Stimulated activated CD8-positive, alpha-beta memory T cell treated with anti-CD3 and anti-CD28 coated beads, Interleukin-12 subunit alpha, Interleukin-12 subunit beta, amount 100 ng/mL, for 24 hours (primary cell): Measurements from ENCODE around the gene HBZ.
"Not testable (repeated sequence)": the region's sequence is repeated elsewhere in the genome, so short reads cannot be mapped to it uniquely, and the experiment has no call there.

ENCODE experiments used
- DNase-seq: peaks from one replicate; pipeline ENCODE4 v3.0.0-alpha.2; 2020; ENCODE audit errors: extremely low read depth

The HBZ gene

DNA sequence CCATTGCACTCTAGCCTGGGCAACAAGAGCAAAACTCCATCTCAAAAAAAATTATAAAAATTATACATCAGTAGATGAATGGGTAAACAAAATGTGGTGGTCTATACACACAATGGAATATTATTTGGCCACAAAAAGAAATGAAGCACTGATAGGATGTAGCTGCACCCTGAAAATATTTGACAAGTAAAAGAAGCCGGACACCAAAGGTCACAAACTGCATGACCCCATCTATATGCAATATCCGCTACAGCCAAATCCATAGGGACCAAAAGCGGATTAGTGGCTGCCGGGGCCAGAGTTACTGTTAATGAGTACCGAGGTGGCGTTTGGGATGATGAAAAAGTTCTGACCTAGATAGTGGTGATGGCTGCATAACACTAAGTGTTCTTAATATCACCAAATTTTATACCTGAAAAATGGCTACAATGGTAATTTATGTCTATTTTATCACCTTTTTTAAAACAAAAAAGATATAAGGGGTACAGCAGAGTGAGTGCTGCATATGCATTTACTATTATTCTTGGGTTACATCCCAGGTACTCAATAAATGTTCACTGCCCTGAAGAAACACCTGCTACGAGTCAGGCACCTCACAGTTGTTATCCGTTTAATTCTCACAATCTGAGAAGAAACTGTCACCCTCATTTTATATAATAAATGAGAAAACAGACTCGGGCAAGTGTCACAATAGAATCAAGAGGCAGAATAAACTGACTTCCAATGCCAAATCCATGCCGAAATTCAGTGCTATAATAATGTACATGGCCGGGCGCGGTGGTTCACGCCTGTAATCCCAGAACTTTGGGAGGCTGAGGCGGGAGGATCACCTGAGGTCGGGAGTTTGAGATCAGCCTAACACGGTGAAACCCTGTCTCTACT lies 27.0 kb downstream of the HBZ start:
- DNase-seq: no peak

GRCh38 chr16:180101-180675 lies 27.7 kb downstream of the HBZ start, which contains the start of gene HBQ1:
Gene HBQ1, plus strand, starts transcription at chr16:180459. Its CDS starts 28 bp downstream, at chr16:180487.
- no peak for DNase-seq

DNA sequence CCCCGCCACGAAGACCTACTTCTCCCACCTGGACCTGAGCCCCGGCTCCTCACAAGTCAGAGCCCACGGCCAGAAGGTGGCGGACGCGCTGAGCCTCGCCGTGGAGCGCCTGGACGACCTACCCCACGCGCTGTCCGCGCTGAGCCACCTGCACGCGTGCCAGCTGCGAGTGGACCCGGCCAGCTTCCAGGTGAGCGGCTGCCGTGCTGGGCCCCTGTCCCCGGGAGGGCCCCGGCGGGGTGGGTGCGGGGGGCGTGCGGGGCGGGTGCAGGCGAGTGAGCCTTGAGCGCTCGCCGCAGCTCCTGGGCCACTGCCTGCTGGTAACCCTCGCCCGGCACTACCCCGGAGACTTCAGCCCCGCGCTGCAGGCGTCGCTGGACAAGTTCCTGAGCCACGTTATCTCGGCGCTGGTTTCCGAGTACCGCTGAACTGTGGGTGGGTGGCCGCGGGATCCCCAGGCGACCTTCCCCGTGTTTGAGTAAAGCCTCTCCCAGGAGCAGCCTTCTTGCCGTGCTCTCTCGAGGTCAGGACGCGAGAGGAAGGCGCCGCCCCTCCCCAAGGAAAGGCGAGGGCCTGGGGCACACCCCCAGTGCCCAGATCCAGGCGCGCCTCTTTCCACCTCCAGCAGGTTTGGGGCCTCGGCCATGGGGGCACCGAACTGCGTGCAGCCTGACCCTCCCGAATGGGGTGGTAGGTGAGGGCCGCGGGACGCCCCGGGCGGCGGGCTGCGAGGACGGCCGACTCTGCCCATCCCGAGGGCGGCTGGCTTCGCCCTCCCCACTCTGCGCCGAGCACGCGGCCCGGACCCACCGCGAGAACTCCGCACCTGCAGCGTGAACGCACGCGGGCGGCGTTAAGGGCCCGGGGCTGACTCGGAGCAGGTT lies 28.5 kb downstream of the HBZ start:
- DNase-seq: no peak

DNA sequence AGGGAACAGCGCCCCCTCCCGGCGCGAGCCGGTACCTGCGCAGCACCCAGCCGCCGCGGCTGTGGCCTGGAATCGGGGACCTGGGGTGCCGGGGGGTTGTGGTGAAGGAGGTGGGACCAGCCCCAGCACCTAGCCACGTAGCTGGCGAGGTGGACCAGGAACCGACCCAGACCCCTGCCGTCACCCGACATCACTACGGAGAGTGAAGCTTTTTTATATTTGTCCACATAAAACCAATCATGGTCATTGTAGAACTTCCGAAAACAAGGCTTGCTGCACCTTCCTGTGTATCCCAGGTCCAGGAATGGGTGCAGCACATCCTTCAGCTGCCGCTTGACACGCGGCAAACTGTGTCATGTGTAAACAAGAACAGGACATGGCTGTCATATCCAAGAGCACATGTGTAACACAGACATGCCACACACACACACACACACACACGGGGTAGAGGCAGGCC lies 29.1 kb downstream of the HBZ start:
- peak; percentile 57 for DNase-seq

- no peak for DNase-seq
Measured at GRCh38 chr16:183005-183404, 30.6 kb downstream of the HBZ start.

- no peak for DNase-seq
Measured at GRCh38 chr16:185213-185612, 32.8 kb downstream of the HBZ start.

GRCh38 chr16:185691-186090 lies 33.2 kb downstream of the HBZ start:
- DNase-seq: no peak

DNA sequence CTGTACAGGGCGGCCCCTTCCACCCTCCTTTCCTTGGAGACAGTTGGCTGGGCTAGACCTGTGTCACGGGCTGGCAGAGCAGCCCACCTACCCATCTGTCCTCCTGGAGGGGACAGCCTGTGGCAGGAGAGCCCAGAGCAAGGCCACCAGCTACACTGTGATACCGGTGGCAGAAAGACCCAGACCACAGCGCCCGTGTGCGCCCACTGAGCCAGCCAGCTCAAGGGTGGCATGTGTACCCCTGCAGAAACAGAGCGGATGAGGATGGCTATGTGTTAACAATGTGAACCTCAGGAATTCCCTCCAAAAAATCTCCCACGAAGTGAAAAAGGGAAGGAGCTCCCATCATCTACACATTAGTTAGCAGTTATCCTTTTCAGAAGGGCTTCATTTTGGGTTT lies 34.9 kb downstream of the HBZ start:
- DNase-seq: no peak

DNA sequence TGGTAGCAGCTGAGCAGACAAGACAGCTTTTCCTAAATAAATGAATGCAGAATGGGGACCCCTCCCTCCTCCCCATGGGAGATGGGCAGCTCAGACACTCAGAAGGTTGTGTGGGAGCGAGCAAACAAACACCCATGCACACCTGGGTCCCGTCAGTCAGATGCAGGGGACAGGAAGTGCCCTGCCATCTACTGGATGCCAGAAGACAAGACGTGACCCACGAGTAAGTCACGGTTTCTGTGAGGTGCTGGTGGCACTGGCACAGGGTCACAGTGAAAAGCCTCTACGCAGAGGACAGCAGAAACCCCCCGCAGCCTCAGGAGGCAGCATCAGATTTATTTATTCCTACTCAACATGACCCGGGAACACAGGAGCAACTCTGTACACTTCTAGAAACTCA lies 36.2 kb downstream of the HBZ start:
- no peak for DNase-seq

DNA sequence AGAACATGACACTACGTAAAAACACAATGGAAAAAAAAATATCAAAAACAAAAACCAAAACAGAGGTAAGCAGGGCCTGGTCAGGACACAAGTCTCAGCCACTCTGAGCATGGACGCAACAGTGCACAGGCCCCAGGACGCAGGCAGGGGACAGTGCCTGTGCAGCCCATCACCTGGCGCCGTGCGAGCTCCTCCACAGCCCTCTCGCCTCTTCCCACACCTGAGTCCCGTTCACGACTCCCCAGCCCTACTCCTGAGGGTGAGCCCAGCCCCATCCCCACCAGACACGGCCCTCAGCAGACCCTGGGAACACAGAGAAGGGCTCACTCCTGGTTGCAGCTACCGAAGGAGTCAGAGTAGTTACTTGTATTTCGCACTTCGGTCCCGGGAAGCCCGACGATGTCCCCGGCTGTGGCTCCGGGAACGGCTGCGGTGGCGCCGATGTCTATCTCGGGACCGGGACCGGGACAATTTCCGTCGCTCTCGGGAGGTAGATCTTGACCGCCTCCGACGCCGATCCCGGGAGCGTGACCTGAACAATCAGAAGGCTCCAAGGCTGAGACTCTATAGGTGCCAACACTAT lies 37.3 kb downstream of the HBZ start:
- DNase-seq: no peak

DNA sequence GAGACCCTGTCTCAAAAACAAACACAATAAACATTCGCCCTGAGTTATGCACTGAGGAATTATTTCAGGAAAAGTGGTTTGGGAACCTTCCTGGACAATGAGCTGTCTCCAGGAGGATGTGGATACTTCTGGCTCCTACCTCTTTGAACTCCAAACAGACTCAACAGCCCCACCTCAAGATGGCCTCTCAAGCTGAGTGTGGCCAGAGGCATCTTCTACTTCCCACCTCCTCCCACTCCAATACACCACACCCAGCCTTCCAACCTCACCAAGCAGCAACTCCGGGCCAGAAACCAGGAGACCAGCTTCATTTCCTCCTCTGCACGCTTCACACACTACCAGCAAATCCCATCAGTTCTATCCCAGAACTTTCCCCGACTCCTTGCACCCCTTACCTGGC lies 39.4 kb downstream of the HBZ start:
- DNase-seq: no peak

DNA sequence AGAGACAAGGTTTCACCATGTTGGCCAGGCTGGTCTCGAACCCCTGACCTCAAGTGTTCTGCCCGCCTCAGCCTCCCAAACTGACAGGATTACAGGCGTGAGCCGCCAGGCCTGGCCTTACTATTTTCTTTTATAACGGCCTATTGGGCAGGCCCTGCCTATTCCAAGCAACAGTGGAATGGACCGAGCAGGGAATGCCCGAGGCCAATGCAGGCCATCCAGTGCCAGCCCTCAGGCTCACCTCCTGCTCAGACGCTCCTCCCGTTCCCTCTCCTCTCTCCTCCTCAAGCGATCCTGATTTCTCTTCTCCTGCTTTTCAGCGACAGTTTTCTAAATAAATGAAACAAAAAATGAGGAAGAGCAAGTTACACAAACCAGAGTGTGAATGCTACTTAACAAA lies 40.2 kb downstream of the HBZ start:
- no peak for DNase-seq

GRCh38 chr16:193441-193840 lies 41.0 kb downstream of the HBZ start:
- DNase-seq: no peak

DNA sequence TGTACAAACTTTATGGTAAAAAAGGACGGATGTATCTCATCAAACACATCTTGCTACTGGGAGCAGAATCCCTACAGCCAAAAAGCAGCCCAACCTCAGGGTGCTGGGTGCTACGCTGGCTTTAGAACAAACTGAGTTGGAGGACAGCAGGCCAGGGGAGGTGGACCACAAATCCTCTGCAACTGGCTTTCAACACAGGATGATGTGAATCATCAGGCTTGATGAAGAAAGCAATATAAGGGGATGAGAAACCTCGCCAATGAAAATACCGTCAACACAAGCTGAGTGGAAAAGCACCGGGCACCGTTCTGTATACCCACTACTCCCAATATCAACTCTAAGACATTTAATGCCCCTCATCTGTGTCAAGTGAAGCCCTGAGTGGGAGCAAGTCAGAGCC lies 42.1 kb downstream of the HBZ start:
- DNase-seq: no peak

DNA sequence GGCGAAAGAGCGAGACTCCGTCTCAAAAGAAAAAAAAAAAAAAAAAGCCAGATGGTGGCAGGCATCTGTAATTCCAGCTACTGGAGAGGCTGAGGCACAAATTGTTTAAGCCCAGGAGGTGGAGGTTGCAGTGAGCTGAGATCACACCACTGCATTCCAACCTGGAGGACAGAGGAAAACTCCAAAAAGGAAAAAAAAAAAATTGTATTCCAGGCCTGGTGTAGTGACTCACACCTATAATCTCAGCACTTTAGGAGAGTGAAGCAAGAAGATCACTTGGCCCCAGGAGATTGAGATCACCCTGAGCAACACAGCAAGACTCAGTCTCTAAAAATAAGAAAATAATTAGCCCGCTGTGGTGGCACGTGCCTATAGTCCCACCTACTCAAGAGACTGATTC lies 47.9 kb downstream of the HBZ start:
- DNase-seq: no peak

GRCh38 chr16:203246-203645 lies 50.8 kb downstream of the HBZ start:
- DNase-seq: no peak

DNA sequence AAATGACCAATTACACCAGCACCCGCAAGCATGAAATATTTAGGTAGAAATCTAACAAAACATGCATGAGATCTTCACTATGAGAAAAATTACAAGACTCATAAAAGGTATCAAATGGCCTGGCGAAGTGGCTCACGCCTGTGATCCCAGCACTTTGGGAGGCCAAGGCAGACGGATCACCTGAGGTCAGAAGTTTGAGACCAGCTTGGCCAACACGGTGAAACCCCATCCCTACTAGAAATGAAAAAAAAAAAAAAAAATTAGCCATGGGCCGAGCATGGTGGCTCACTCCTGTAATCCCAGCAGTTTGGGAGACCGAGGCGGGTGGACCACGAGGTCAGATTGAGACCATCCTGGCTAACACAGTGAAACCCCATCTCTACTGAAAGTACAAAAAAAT lies 51.6 kb downstream of the HBZ start:
- not testable (repeated sequence) for DNase-seq
